Measurements from ENCODE around the gene SRRM2. TPM values are rescaled to one million over a fixed set of nuclear protein-coding genes. Genes with fewer than 3 reads are reported as not detected.

The SRRM2 gene
- total and polyA plus RNA-seq, 8 donors, result 142 to 2,165 (median 655) TPM

GRCh38 chr16:2763173-2763572 is 10.7 kb downstream of the SRRM2 start:
- no peaks in the 10 kb centered on the region for H3K9me3 ChIP-seq
- H3K27ac ChIP-seq, result no peak overlapping the region
- H3K36me3 ChIP-seq, result peaks cover 100% of the 10 kb centered on the region in 4 donors
- H3K4me3 ChIP-seq, result no peak overlapping the region
- TF ChIP-seq CTCF (IDR thresholded peaks at IDR 0.05), result no peak
- no peak for TF ChIP-seq EP300 (IDR thresholded peaks at IDR 0.05)
- no peak for TF ChIP-seq POLR2AphosphoS5 (IDR thresholded peaks at IDR 0.05)
- 90 to 97% (median 95%) methylated on average over 6 of the region's 6 CpGs for WGBS, 5 donors
- H3K4me1 ChIP-seq, result peaks cover under 1 to 31% (median 15%) of the 10 kb centered on the region in 4 donors
- intact Hi-C loops (cut with DNase I; ENCODE audit: low total_unique reads), result no loop called here
- no peaks in the 10 kb centered on the region for H3K27me3 ChIP-seq
- no peak for DNase-seq

GRCh38 chr16:2764718-2765117 is 12.3 kb downstream of the SRRM2 start:
- DNase-seq, result no peak
- intact Hi-C loops (cut with DNase I; ENCODE audit: low total_unique reads), result no loop called here
- no peak overlapping the region for H3K4me3 ChIP-seq
- H3K9me3 ChIP-seq, result no peaks in the 10 kb centered on the region
- H3K27ac ChIP-seq, result no peak overlapping the region
- no peaks in the 10 kb centered on the region for H3K27me3 ChIP-seq
- H3K36me3 ChIP-seq, result peaks cover 100% of the 10 kb centered on the region in 4 donors
- TF ChIP-seq POLR2AphosphoS5 (IDR thresholded peaks at IDR 0.05), result no peak
- no peak for TF ChIP-seq POLR2A (IDR thresholded peaks at IDR 0.05)
- no peak for TF ChIP-seq CTCF (IDR thresholded peaks at IDR 0.05)
- no peak for TF ChIP-seq EP300 (IDR thresholded peaks at IDR 0.05)
- WGBS, 5 donors, result 89 to 99% (median 94%) methylated on average over 8 to 9 of the region's 9 CpGs
- peaks cover 16 to 33% (median 27%) of the 10 kb centered on the region in 4 donors for H3K4me1 ChIP-seq

- intact Hi-C loops (cut with DNase I; ENCODE audit: low total_unique reads), result no loop called here
- Histone ChIP-seq H3K27me3 (no peaks in the 10 kb centered on the region), H3K9me3 (no peaks in the 10 kb centered on the region), H3K27ac (no peak overlapping the region), H3K4me3 (no peak overlapping the region), H3K36me3 (peaks cover 100% of the 10 kb centered on the region in 4 donors), H3K4me1 (peaks cover 20 to 40% (median 33%) of the 10 kb centered on the region in 4 donors)
- DNase-seq, result no peak
- TF ChIP-seq EP300 (IDR thresholded peaks at IDR 0.05), result no peak
- no peak for TF ChIP-seq POLR2AphosphoS5 (IDR thresholded peaks at IDR 0.05)
- TF ChIP-seq CTCF (IDR thresholded peaks at IDR 0.05), result no peak
- no peak for TF ChIP-seq POLR2A (IDR thresholded peaks at IDR 0.05)
- 96 to 98% (median 98%) methylated on average over 73 of the region's 73 CpGs for WGBS, 5 donors
These were observed 13.3 kb downstream of the SRRM2 start for GRCh38 chr16:2765462-2766404.

- Histone ChIP-seq H3K27me3 (no peaks in the 10 kb centered on the region), H3K4me3 (no peak overlapping the region), H3K9me3 (no peaks in the 10 kb centered on the region), H3K4me1 (peaks cover 20 to 46% (median 35%) of the 10 kb centered on the region in 4 donors), H3K27ac (no peak overlapping the region), H3K36me3 (peaks cover 100% of the 10 kb centered on the region in 4 donors)
- WGBS, 5 donors, result 96 to 98% (median 97%) methylated on average over 44 of the region's 44 CpGs
- DNase-seq, result no peak
- no peak for TF ChIP-seq EP300 (IDR thresholded peaks at IDR 0.05)
- no peak for TF ChIP-seq CTCF (IDR thresholded peaks at IDR 0.05)
- no peak for TF ChIP-seq POLR2AphosphoS5 (IDR thresholded peaks at IDR 0.05)
- intact Hi-C loops (cut with DNase I; ENCODE audit: low total_unique reads), result no loop called here
These were observed 14.1 kb downstream of the SRRM2 start for GRCh38 chr16:2766430-2767139.

Measured in stomach (tissue), 9 donors.